HG02610 (cell line): ENCODE results near the gene PRR33.

Source experiments
- ATAC-seq: cut with Tn5 transposase; IDR thresholded peaks from one replicate; pipeline ENCODE4 v1.9.1; 2021; ENCODE audit warnings: mild to moderate bottlenecking, moderate library complexity; ENCODE audit not compliant: unreplicated experiment

Gene PRR33

DNA sequence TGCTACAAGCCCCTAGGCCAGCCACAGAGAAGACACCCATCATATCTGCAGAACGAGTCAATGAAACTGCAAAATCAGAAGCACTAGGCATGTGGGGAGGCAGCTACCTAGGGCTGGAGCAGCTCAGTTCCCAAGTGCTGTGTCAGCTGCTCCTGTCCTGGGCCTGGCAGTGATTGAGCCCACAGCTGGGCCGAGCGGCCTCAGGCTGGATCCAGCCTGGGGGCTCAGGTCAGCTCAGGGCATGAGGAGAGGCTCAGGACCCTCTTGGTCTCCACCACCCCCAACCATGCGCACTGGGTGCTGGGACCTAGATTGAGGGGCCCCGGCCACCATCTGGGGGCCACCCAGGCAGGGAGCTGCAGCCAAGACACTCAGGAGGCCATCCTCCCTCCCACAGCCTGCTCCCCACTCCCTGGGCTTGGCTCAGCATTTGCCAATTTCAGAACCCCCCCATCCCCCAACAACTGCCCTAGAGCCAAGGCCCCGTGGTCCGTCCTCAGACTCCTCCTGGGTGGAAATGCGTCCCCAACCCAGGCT lies 25.4 kb upstream of the PRR33 start:
- ATAC-seq = no peak

GRCh38 chr11:1916132-1916985 lies 24.7 kb upstream of the PRR33 start:
- no peak for ATAC-seq

DNA sequence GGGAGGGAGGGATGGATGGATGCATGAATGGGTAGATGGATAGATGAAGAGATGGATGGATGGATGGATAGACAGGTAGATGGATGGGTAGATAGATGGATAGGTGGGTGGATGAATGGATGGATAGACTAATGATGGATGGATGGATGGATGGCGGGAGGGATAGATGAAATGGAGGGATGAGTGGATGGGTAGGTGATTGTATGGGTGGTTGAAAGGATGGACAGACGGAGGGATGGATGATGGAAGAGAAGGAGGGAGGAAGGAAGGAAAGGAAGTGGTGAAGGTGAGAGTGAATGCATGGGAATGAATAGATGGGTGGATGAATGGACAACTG lies 24.1 kb upstream of the PRR33 start:
- no peak for ATAC-seq

DNA sequence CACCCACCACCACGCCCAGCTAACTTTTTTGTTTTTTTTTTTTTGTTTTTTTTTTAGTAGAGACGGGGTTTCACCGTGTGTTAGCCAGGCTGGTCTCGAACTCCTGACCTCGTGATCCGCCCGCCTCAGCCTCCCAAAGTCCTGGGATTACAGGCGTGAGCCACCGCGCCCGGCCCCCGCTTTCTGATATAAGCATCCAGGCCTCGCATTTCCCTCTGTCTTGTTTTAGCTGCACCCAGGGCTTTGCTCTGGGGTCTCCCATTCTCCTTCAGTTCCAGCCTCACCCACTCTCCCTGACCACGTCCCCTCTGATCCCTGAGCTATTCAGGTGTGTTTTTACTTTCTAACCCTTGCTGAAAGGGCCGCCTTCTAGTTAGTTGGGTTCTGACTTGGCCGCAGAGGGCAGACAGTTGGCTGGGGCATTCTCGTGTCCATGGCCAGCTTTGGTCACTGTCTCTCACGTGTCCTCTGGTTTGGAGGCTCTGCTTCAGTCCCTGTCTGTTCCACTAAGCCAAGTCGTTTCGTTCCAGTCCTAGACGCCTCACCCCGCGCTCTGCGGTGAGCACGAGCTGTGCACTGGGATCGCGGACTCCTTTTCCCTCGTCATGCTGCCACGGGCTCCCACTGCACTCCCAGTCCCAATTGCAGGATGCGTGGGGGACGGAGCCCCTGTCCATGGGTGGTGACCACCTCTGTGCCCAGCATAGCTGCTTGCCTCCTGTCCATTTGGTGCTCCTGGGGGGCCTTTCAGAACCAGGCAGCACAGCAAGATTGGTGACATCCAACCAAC lies 21.8 kb upstream of the PRR33 start:
- ATAC-seq = no peak

DNA sequence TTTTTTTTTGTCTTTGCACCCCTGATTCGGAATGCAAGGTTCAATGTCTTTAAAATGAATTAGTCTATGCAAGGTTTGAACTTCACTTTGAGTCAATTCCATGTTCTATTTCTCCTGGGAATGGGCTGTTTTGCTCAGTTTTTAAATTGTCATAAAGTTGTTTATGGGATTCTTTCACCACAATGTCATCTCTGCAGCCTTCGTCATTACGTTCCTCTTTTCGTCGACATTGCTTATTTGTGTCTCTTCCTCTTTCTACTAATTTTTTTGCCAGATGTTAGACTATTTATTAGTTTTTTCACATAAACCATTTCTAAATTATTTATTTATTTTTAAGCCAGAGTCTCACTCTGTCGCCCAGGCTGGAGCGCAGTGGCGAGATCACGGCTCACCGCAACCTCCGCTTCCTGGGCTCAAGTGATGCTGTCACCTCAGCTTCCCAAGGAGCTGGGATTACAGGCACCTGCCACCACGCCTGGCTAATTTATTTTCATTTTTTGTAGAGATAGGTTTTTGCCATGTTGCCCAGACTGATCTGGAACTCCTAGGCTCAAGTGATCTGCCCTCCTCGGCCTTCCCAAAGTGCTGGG lies 20.7 kb upstream of the PRR33 start:
- no peak for ATAC-seq

DNA sequence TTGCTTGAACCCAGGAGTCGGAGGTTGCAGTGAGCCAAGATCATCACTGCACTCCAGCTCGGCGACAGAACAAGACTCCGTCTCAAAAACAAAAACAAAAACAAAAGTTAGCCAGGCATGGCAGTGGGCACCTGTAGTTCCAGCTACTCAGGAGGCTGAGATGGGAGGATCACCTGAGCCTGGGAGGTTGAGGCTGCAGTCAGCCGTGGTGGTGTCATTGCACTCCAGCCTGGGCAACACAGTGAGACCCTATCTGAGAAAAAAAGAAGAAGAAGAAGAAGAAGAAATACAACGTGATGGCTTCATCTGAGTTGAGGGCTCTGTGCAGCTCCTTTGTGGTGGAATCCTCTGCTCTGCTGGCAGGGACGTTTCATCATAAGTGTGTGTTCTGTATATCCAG lies 17.8 kb upstream of the PRR33 start:
- no peak for ATAC-seq

DNA sequence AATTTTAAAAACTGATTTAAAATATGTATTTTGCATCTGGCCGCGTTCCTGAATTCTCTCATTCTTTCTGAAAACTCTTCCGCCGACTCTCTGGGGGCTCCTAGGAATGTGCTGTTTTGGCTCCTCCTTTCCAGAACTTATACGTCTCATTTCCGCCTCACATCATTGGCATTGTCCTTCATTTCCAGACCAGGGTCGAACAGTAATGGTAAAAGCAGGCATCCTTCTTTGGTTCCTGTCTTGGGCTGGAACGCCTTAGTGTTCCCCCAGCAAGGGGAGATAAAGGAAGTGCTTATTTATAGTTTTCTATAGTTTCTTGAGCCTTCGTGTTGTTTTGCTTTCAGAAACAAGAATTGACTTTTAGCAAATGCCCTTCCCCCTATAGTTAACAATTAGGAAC lies 16.9 kb upstream of the PRR33 start:
- no peak for ATAC-seq

DNA sequence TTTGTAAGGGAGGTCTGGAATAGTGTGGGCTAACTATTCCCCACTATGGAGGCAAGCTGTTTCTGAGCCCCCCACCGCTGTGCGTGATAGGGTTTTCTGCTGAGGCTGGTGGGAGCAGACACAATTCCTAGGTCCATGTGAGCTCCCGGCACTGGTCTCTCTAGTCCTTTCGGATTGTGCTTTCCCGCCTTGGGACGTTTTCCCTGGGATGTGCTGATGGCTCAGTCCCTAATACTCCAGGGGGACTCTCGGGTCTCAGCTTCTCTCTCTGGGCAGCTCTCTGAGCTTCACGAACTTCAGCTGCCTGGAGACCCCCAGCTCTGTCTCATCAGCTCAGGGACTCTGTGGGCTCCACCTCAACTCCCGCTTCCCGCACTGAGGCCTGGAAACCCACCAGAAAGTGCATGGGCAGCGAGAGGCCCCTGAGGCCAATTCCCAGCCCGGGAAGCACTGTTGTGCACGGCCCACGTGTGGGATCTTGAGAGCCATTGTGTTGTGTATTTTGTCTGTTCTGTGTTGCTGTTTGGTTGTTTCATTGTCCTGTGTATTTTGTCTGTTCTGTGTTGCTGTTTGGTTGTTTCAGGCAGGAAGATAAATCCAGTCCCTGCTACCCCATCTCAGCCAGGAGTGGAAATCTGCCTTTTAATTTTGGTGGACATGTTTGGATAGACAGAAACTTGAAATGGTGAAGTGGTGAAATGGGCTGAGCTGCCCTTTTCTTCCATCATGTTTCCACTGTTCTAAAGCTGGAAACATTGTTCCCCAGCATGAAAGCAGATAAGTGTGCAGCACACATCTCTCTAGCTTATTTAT lies 15.1 kb upstream of the PRR33 start:
- no peak for ATAC-seq

DNA sequence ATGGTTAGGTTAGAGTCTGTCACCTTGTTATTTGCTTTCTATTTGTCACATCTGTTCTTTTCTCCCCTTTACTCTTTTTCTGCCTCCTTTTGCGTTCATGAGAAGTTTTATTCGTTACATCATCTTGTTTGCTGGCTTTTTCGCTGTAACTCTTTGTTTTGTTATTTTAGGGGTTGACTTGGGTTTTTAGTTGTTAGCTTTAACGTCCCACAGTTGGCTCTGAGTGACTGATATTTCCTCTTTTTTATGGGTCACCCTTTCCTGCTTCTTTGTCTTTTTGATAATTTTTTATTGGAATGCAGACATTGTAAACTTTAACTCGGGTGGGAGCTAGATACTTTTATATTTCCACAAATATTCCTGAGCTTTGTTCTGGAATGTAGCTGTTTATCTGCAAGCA lies 14.5 kb upstream of the PRR33 start:
- ATAC-seq = no peak

GRCh38 chr11:1899686-1900085 lies 8.0 kb upstream of the PRR33 start:
- no peak for ATAC-seq

GRCh38 chr11:1899090-1899489 lies 7.4 kb upstream of the PRR33 start:
- ATAC-seq = no peak

GRCh38 chr11:1896923-1897322 lies 5.2 kb upstream of the PRR33 start:
- no peak for ATAC-seq

DNA sequence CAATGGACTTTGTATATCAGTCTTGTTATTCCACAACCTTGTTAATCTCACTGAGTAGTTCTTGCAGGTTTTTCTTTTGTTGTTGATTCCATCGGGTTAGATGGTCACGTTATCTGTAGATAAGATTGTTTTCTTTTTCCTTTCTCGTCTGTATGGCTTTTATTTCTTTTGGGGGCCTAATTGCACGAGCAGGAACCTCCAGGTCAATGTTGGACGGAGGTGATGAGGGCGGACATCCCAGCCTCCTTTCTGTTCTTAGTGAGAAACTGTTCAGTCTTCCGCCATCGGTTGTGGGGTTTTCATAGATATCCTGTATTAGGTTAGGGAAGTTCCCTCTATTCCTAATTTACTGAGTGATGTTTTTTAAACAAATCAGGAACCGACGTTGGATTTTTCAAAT lies 4.8 kb upstream of the PRR33 start:
- no peak for ATAC-seq

DNA sequence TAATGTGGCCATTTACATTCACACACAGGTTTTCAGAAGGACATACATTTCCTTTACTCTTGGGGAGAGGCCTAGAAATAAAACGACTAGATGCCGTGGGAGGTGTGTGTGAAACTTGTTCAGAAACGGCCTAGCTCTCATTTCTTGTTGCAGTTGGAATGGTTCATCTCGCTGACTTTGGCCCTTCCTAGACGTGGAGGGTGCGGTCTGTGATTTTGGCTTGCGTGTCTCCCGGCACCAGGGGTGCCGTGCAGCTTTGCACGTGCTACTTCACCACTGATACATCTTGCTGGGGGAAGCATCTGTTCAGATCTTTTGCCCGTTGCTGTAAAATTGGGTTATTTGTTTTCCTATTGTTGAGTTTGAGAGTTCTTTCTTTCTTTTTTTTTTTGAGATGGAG lies 3.1 kb upstream of the PRR33 start:
- no peak for ATAC-seq

DNA sequence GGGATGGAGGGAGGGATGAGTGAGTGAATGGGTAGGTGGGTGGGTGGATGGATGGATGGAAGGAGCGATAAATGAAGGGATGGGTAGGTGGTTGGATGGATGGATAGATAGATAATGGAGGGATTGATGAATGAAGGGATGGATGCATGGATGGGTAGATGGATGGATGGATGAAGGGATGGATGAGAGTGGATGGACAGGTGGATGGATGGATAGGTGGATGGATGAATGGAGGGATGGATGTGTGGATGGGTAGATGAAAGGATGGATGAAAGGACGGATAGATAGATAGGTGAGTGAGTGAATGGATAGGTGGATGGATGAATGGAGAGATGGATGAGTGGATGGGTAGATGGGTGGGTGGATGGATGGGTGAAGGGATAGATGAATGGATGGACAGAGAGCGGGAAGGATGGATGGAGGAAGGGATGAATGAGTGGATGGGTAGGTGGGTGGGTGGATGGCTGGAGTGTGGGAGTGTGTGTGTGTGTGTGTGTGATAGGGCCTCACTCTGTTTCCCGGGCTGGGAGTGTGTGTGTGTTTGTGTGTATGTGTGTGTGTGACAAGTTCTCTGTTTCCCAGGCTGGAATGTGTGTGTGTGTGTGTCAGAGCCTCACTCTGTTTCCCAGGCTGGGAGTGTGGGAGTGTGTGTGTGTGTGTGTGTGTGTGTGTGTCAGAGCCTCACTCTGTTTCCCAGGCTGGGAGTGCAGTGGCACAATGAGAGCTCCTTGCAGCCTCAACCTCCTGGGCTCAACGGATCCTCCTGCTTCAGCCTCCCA lies 2.1 kb upstream of the PRR33 start:
- ATAC-seq = no peak

GRCh38 chr11:1892558-1892957 lies 863 bp upstream of the PRR33 start:
- ATAC-seq = no peak

DNA sequence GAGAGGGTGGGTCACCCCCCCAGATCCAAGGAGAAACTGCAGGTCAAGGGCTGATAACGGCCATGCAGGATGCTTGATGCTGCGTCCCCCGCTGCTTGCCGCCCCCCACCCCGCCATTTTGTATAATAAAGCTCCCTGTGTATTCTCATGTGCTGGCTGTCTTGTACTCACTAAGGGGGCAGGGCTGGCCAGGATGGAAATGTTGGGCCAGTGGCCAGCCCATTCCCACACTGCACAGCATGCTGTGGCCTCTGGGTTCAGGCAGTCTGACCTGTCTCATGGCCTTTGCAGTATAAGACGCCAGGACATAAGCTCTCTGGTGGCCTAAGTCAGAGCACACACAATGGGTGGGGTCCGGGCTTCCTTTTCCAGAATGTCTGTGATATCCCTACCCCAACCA lies 421 bp upstream of the PRR33 start:
- no peak for ATAC-seq

GRCh38 chr11:1890856-1891830 lies 552 bp downstream of the PRR33 start:
- ATAC-seq = no peak
